ENCODE results near the gene S100A10. TPM values are rescaled to one million over a fixed set of nuclear protein-coding genes. Genes with fewer than 3 reads are reported as not detected.

The S100A10 gene
- total RNA-seq, 1 donor from 2014 or later, result 1,257 TPM

- DNase-seq (ENCODE audit: low read depth) (no peak), FAIRE-seq (no peak)
- Histone ChIP-seq H3K4me1 (ENCODE audit: insufficient read depth, low read length) (peaks cover 33% of the 10 kb centered on the region), H3K9ac (ENCODE audit: low read length) (peak overlapping the region; percentile 60), H2AFZ (ENCODE audit: low read depth, low read length) (no peak overlapping the region), H3K27ac (ENCODE audit: low read depth, low read length) (peak overlapping the region; percentile 60), H4K20me1 (ENCODE audit: insufficient read depth, low read length) (no peaks in the 10 kb centered on the region), H3K79me2 (ENCODE audit: insufficient read depth, low read length) (no peaks in the 10 kb centered on the region), H3K27me3 (ENCODE audit: insufficient read depth, low read length) (no peaks in the 10 kb centered on the region), H3K4me3 (ENCODE audit: insufficient read depth, low read depth, low read length) (no peak overlapping the region), H3K4me2 (ENCODE audit: low read length) (peak overlapping the region; percentile 53), H3K36me3 (ENCODE audit: insufficient read depth, low read length) (no peaks in the 10 kb centered on the region), H3K9me3 (ENCODE audit: insufficient read depth, low read depth, low read length) (no peaks in the 10 kb centered on the region)
- Mint-ChIP-seq H3K27ac (ENCODE audit: unreplicated experiment) (peak overlapping the region; percentile 77), H3K27me3 (ENCODE audit: low read depth, unreplicated experiment) (no peaks in the 10 kb centered on the region), H3K36me3 (ENCODE audit: low read depth, unreplicated experiment) (no peaks in the 10 kb centered on the region), H3K4me3 (ENCODE audit: unreplicated experiment) (no peak overlapping the region), H3K4me1 (ENCODE audit: low read depth, unreplicated experiment) (peaks cover 15% of the 10 kb centered on the region), H3K9me3 (ENCODE audit: unreplicated experiment) (no peaks in the 10 kb centered on the region)
- TF ChIP-seq CTCF (IDR thresholded peaks at IDR 0.05; ENCODE audit: insufficient read depth, low read depth, low read length), result no peak
- TF ChIP-seq EZH2 (IDR thresholded peaks at IDR 0.05; ENCODE audit: insufficient read depth, low read length), result no peak
These were observed 48.6 kb downstream of the S100A10 start for GRCh38 chr1:151944857-151945575.

- H3K27me3 ChIP-seq (ENCODE audit: insufficient read depth, low read length), result no peaks in the 10 kb centered on the region
- Mint-ChIP-seq H3K27me3 (ENCODE audit: low read depth, unreplicated experiment) (no peaks in the 10 kb centered on the region), H3K9me3 (ENCODE audit: unreplicated experiment) (no peaks in the 10 kb centered on the region), H3K4me1 (ENCODE audit: low read depth, unreplicated experiment) (peaks cover 15% of the 10 kb centered on the region), H3K36me3 (ENCODE audit: low read depth, unreplicated experiment) (no peaks in the 10 kb centered on the region), H3K4me3 (ENCODE audit: unreplicated experiment) (no peak overlapping the region), H3K27ac (ENCODE audit: unreplicated experiment) (peak overlapping the region; percentile 71)
- TF ChIP-seq EZH2 (IDR thresholded peaks at IDR 0.05; ENCODE audit: insufficient read depth, low read length), result no peak
- TF ChIP-seq CTCF (IDR thresholded peaks at IDR 0.05; ENCODE audit: insufficient read depth, low read depth, low read length), result no peak
- no peak overlapping the region for H3K27ac ChIP-seq (ENCODE audit: low read depth, low read length)
- H3K79me2 ChIP-seq (ENCODE audit: insufficient read depth, low read length), result no peaks in the 10 kb centered on the region
- peak overlapping the region; percentile 12 for H2AFZ ChIP-seq (ENCODE audit: low read depth, low read length)
- no peaks in the 10 kb centered on the region for H3K9me3 ChIP-seq (ENCODE audit: insufficient read depth, low read depth, low read length)
- no peaks in the 10 kb centered on the region for H4K20me1 ChIP-seq (ENCODE audit: insufficient read depth, low read length)
- peaks cover 33% of the 10 kb centered on the region for H3K4me1 ChIP-seq (ENCODE audit: insufficient read depth, low read length)
- H3K36me3 ChIP-seq (ENCODE audit: insufficient read depth, low read length), result no peaks in the 10 kb centered on the region
- no peak overlapping the region for H3K4me2 ChIP-seq (ENCODE audit: low read length)
- FAIRE-seq (no peak), DNase-seq (ENCODE audit: low read depth) (no peak)
- H3K9ac ChIP-seq (ENCODE audit: low read length), result no peak overlapping the region
- H3K4me3 ChIP-seq (ENCODE audit: insufficient read depth, low read depth, low read length), result no peak overlapping the region
These were observed 49.4 kb downstream of the S100A10 start for GRCh38 chr1:151944126-151944856.

Data from astrocyte (in vitro differentiated cells and primary cell).